ENCODE measurements around the gene UGCG.
"Not testable (repeated sequence)": the region's sequence is repeated elsewhere in the genome, so short reads cannot be mapped to it uniquely, and the experiment has no call there.

Gene UGCG

GRCh38 chr9:111953444-111953843, 56.8 kb downstream of the UGCG start:
- no peak for DNase-seq (ENCODE audit: low spot score)

DNA sequence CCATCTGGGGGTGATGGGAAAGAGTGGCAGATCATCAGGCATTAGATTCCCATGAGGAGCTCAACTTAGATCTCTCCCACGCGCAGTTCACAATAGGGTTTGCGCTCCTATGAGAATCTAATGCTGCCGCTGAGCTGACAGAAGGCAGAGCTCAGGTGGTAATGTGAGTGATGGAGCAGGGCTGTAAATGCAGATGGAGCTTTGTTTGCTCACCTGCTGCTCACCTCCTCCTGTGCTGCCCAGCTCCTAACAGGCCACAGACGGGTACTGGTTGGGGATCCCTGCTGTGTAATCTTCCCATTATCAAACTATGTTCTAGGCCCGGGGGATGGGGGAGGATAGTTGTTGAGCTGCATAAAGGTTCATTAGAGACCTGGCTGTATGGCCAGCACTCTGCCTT, 58.4 kb downstream of the UGCG start:
- DNase-seq (ENCODE audit: low spot score) = no peak

DNA sequence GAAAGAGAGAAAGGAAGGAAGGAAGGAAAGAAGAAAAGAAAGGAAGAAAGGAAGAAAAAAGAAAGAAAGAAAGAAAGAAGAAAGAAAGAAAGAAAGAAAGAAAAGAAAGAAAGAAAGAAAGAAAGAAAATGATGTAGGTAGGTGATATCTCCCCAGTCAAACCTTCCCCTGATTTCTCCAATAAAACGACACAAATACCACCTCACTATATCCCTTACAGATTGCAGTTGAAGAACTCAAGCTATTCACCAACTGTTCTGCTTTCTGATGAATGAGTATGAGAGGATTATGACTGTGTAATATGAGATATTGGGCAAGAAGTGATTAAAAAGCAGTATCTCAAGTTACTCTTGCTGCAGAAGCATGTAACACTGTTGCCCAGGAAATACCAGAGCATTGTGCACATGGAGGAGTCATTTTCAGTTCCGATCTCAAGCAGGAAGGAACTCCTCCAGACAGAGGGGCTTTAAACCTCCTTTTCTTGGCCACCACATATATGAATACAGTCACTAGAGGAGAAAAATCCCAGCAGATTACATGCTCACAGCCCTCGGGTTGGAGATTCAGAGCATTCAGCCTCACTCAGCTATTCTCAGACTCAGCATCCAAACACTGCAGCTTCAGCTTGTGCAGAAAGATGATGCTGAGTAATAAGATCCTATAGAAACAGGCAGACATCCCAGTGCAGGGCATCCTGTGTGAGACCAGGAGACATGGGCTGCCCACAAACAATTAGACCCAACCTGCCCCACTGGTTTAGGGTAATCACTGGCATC, 61.4 kb downstream of the UGCG start:
- peak; percentile 37 for DNase-seq (ENCODE audit: low spot score)

DNA sequence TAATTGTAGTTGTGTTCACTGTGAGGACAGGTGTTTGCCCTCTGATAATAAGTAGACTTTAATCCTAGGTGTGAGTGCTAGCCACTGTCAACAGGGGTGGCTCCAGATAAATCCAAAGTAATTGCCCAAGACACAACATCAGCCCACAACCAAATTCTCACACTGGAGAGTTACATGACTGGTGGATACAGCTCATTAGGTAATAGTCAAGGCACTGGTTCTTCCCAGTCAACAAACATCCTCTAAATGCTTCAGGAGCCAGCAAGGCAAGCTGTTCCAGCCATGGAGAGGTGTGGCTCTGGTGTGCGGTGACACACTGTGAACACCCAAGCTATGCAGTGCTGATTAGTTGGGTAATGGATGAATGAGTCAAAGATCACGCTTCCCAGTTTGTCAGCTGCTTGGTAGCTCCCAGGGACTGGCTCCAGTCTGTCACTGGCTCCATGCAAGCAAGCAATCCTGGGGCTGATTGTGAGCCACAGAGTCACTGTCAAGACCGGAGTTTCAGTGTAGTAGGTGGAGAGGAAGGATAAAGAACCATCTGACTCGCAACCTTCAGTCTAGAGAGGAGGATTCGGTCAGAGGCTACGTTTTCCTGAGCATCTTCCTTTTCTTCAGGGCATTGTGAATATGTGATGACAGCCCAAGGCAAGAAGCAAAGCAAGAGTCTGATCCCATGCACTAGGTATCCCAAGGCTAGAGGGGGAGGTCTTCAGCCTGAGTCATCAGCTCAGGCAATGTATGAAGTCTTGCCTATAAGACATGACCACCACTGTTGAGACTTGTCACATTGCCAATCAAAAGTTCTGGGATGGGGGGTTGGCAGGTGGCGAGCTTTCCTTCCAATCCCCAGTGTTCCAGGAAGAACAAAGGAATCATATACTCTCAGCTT, 63.1 kb downstream of the UGCG start:
- no peak for DNase-seq (ENCODE audit: low spot score)

GRCh38 chr9:111960485-111960884, 63.9 kb downstream of the UGCG start:
- DNase-seq (ENCODE audit: low spot score) = not testable (repeated sequence)

DNA sequence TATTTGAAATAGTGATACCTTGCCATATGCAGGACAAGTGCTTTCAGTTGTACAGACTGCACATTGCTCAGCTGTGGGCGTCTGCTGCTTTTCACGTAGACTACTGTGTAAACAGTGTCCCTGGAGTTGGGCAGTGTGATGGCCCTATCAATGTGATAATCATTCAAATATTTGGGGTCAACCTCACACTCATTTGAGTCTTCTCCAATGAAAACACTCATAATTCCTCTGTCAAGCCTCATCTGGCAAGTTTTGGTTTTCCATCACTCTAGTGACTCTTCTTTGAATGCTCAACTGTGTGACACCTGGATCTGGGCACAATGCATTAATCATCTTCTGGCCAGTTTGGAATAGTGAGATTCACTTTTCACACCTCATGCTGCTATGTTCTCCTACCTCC, 64.4 kb downstream of the UGCG start:
- DNase-seq (ENCODE audit: low spot score) = no peak

- DNase-seq (ENCODE audit: low spot score) = peak; percentile 29
Measured at GRCh38 chr9:111961575-111961974, 65.0 kb downstream of the UGCG start.

- DNase-seq (ENCODE audit: low spot score) = no peak
Measured at GRCh38 chr9:111962021-111962420, 65.4 kb downstream of the UGCG start.

DNA sequence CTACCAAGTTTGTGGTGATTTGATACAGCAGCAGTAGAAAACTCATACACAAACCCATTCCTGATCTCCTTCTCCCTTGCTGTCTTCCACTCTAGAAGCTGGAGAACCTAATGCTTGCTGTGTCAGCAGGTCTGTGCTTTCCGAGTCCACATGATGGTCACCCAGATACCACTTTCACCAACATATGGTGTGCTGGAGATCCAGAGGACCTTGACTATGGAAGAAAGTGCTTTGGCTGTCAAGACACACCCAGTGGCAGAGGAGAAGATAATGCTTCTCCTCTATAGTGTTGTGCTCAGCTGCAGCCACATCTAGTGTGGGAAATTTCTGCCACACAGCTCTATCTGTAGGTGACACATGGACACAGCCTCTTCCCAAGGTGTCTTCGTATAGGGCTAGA, 67.4 kb downstream of the UGCG start:
- no peak for DNase-seq (ENCODE audit: low spot score)

GRCh38 chr9:111965566-111966019, 69.0 kb downstream of the UGCG start:
- no peak for DNase-seq (ENCODE audit: low spot score)

- no peak for DNase-seq (ENCODE audit: low spot score)
Measured at GRCh38 chr9:111966124-111966723, 69.6 kb downstream of the UGCG start.

DNA sequence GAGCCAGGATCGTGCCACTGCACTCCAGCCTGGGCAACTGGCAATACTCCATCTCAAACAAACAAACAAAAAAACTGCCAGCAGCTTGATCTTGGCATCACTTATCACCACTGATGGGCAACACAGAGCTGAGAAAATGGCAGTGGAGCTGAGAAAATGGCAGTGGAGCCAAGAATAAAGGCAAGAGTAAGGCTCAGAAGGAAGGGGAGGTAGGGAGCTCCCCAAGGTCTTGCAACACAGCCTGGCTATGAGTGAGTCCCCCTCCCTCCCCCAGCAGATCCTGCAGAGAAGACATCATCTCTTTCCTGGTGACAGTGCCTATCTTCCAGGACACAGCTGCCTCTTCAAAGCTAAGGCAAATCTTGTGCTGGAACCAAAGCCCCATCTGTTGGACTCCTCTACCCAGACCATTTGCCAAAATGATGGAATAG, 70.3 kb downstream of the UGCG start:
- DNase-seq (ENCODE audit: low spot score) = no peak

DNA sequence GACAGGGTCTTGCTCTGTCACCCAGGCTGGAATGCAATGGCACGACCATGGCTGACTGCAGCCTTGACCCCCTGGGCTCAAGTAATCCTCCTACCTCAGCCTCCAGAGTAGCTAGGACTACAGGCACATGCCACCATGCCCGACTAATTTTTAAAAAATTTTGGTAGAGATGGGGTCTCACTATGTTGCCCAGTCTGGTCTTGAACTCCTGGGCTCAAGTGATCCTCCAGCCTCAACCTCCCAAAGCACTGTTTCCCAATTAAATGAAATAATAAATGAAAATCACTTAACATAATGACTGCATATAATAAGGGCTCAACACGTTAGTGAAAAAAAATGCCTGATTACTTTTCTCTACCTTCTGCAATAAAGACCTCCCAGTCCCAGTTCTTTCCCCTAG, 71.0 kb downstream of the UGCG start:
- DNase-seq (ENCODE audit: low spot score) = no peak

GRCh38 chr9:111969061-111969460, 72.4 kb downstream of the UGCG start:
- no peak for DNase-seq (ENCODE audit: low spot score)

- no peak for DNase-seq (ENCODE audit: low spot score)
Measured at GRCh38 chr9:111969622-111970021, 73.0 kb downstream of the UGCG start.

- DNase-seq (ENCODE audit: low spot score) = no peak
Measured at GRCh38 chr9:111970827-111971226, 74.2 kb downstream of the UGCG start.

DNA sequence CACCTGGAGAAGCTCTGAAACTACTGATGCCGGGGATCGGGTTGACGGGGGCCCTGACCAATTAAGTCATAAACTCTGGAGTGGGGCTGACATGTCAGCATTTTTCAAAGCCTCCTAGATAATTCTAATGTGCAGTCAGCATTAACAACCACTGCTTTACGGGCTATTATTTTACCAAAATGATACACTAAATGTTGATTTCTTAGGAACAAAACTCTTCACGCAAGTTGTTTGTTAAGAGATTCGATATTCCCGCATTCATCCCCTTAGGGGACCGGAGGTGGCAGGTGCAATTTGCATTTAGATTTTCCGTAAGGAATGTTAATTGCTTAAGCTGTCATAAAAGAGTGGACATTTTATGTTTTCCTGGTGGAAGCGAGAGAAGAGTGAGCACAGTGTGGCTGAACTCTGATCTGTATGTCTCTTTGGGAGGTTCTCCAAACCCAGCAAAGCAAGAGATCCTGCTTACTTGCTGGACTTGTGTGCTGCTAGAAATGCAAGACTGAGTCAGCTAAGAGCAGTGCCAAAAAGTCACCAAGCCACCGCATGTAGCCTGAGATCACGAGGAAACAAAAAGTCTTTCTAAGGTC, 77.6 kb downstream of the UGCG start:
- DNase-seq (ENCODE audit: low spot score) = peak; percentile 20

DNA sequence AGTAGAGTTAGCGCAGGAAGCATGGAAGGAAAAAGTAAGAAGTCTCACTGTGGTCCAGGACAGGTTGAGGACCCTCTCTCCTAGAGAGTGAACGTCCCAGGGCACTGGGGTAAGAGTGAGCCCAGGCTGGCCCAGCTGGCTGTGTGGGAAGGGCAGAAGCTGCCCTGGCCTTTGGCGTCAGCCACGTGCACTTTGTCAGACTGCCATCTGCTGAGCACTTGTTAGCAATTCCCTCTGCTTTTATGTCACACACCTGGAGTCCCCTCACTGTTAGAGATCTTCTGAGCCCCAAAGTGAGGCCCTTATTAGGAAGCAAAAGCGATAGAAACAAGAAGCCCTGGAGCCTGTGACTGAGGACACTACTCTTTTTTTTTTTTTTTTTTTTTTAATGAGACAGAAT, 79.1 kb downstream of the UGCG start:
- no peak for DNase-seq (ENCODE audit: low spot score)

- no peak for DNase-seq (ENCODE audit: low spot score)
Measured at GRCh38 chr9:111978616-111979015, 82.0 kb downstream of the UGCG start.

- DNase-seq (ENCODE audit: low spot score) = no peak
Measured at GRCh38 chr9:111979561-111979960, 82.9 kb downstream of the UGCG start.

GRCh38 chr9:111980398-111980797, 83.8 kb downstream of the UGCG start:
- no peak for DNase-seq (ENCODE audit: low spot score)

- DNase-seq (ENCODE audit: low spot score) = peak; percentile 45
Measured at GRCh38 chr9:111983484-111983908, 86.9 kb downstream of the UGCG start.

All from Ammon's horn (tissue), 1 donor.